Ovary (tissue), 9 donors: Measurements from ENCODE around the gene PEX10. TPM values are rescaled to one million over a fixed set of nuclear protein-coding genes. Genes with fewer than 3 reads are reported as not detected.

Experiments used
- DNase-seq, 5 donors: peaks; one replicate each; pipeline ENCODE4 v3.0.0-alpha.2; 2019 to 2020
- H3K27ac ChIP-seq, 2 donors: fragments of 200-600 bp; one replicate each; pipeline versions ENCODE4 v1.5.1 to v1.8.0; 2019 to 2022
- H3K27me3 ChIP-seq: fragments of 200-600 bp; one replicate; pipeline ENCODE4 v1.8.0; 2022
- H3K36me3 ChIP-seq: fragments of 200-600 bp; sonication (generic); one replicate; pipeline ENCODE4 v1.5.1; 2019
- H3K4me1 ChIP-seq: one replicate; pipeline ENCODE4 v1.8.1; 2013; ENCODE audit warnings: mild to moderate bottlenecking, moderate library complexity; ENCODE audit not compliant: insufficient read depth
- H3K4me3 ChIP-seq: fragments of 200-600 bp; sonication (generic); one replicate; pipeline ENCODE4 v1.5.1; 2017
- H3K9me3 ChIP-seq, 2 donors: fragments of 200-600 bp in 1 of 2; sonication (generic) in 1 of 2; one replicate each; pipeline versions ENCODE4 v1.5.1 to v1.8.1; 2013 to 2019; ENCODE audit warnings: mild to moderate bottlenecking in 1 of 2, moderate library complexity in 1 of 2
- EP300 ChIP-seq: sonication (generic); formaldehyde crosslinking; IDR thresholded peaks from one replicate; pipeline ENCODE4 v1.6.1; 2017; ENCODE audit warnings: antibody characterized with exemption
- POLR2A ChIP-seq: fragments of 450-650 bp; IDR thresholded peaks from one replicate; pipeline ENCODE4 v1.6.1; 2017; ENCODE audit warnings: antibody characterized with exemption, mild to moderate bottlenecking, moderate library complexity
- WGBS, 3 donors: extraction: QIAGEN DNeasy Blood & Tissue Kit in 1 of 3; methylation state at CpG; one replicate each; pipeline versions ENCODE4 v1.1.5 to v1.1.7; 2013 to 2017; 5-methylcytosine and 5-hydroxymethylcytosine counted together
- intact Hi-C, 4 donors: fragments of 100-400 bp; cut with DNase I; formaldehyde crosslinking; loops; one replicate each; pipeline versions ENCODE4 v1.11.0 to v1.15.1; 2022 to 2023
- polyA plus RNA-seq, 2 donors: library from polyadenylated mRNA; stranded (reverse); fragments of 200-250 nt in 1 of 2; fragments of 350-450 nt in 1 of 2; fragmentation: Illumina TruSeq in 1 of 2; extraction: RNeasy Lipid Tissue Mini Kit (QIAGEN cat#74804) in 1 of 2; gene quantifications; one replicate each; pipeline ENCODE4 v1.2.3, GENCODE V29; 2013 to 2014
- total RNA-seq, 7 donors: library from RNA; depleted of rRNA in 2 of 7; stranded (reverse); fragments of >200 nt in 2 of 7; fragmentation: NEBNext Ultra II Directional in 3 of 7; extraction: Animal tissue kit (Norgen Biotek cat#: 25700) in 3 of 7; gene quantifications; one replicate each; pipeline versions ENCODE4 v1.1.0 to v1.2.4, GENCODE V29; 2016 to 2023
- TF ChIP-seq, protein P1 (sequence below), 3 donors: fragments of 450-650 bp in 2 of 3; fragments of 200-600 bp in 1 of 3; IDR thresholded peaks; one replicate each; pipeline versions ENCODE4 v1.5.1 to v1.8.0; 2016 to 2022; ENCODE audit warnings: antibody characterized with exemption in 3 of 3, mild to moderate bottlenecking in 1 of 3
- donor health status: DM: no; HTN: no; CAD: no; lungs with moderate emphysema.
- donor health status: DM: no; HTN: no; CAD: no.
- donor health status: Bipolar disorder and iron deficiency.
- donor health status: DM: yes; HTN: yes; CAD: no.
- donor health status: DM: no; HTN: no; CAD: no.
- donor health status: DM: yes; HTN: yes; CAD: no.

PEX10 gene
- total and polyA plus RNA-seq, 9 donors = 14.4 to 25.9 (median 19.3) TPM

DNA sequence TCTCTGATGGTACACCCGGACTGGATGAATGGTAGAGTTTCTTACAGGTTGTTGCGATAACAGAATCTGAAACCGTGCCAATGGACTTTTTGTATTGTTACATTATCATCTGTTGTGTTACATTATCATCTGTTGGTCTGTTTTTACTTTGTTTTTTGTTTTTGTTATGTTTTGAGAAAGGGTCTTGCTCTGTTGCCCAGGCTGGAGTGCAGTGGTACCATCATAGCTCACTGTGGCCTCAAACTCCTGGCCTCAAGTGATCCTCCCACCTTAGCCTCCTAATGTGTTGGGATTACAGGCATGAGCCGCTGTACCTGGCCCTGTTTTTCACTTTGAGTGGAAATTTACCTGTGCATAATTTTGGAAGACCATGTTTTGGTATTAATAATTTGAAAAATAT is 10.2 kb upstream of the PEX10 start:
- 76 to 88% (median 81%) methylated on average over 4 of the region's 4 CpGs for WGBS, 3 donors
- H3K27ac ChIP-seq = no peak overlapping the region
- intact Hi-C loops = no loop called here
- TF ChIP-seq POLR2A (no peak), EP300 (no peak)
- TF ChIP-seq, protein P1, sequence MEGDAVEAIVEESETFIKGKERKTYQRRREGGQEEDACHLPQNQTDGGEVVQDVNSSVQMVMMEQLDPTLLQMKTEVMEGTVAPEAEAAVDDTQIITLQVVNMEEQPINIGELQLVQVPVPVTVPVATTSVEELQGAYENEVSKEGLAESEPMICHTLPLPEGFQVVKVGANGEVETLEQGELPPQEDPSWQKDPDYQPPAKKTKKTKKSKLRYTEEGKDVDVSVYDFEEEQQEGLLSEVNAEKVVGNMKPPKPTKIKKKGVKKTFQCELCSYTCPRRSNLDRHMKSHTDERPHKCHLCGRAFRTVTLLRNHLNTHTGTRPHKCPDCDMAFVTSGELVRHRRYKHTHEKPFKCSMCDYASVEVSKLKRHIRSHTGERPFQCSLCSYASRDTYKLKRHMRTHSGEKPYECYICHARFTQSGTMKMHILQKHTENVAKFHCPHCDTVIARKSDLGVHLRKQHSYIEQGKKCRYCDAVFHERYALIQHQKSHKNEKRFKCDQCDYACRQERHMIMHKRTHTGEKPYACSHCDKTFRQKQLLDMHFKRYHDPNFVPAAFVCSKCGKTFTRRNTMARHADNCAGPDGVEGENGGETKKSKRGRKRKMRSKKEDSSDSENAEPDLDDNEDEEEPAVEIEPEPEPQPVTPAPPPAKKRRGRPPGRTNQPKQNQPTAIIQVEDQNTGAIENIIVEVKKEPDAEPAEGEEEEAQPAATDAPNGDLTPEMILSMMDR (IDR thresholded peaks at IDR 0.05) = no peak
- DNase-seq = no peak
- peaks cover 0 to 5% of the 10 kb centered on the region in 2 donors for H3K9me3 ChIP-seq
- H3K36me3 ChIP-seq = no peaks in the 10 kb centered on the region
- no peak overlapping the region for H3K4me3 ChIP-seq
- H3K27me3 ChIP-seq = no peaks in the 10 kb centered on the region
- H3K4me1 ChIP-seq = no peaks in the 10 kb centered on the region

DNA sequence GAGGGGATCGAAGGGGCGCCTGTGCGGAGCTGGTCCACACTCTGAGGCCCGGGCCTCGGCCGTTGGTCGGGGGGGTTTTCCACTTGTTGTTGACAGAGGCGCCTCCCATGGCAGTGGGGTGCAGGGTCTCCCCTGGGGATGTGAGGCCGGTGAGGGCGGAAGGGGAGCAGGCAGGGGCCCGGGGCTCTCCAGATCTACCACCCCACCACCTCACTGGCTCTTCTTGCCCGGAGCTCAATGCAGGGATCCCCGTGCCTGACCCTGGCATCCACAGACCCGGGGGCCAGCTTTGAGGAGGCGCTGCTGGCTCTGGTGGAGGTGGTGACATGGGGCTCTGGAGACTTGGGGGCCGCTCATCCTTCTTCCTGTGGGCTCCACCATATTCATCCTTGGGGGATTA is 7.1 kb upstream of the PEX10 start:
- H3K4me3 ChIP-seq = no peak overlapping the region
- intact Hi-C loops = loop anchor here (5.0 to 10.0 kb wide), 5 partner anchors 128 to 1008 kb away; partner anchors contain the start of gene MMEL1 (in 1 of the 4)
- no peaks in the 10 kb centered on the region for H3K4me1 ChIP-seq
- TF ChIP-seq, protein P1 (IDR thresholded peaks at IDR 0.05) = no peak
- TF ChIP-seq POLR2A (no peak), EP300 (no peak)
- no peak for DNase-seq
- peaks cover 0 to 5% of the 10 kb centered on the region in 2 donors for H3K9me3 ChIP-seq
- H3K27me3 ChIP-seq = no peaks in the 10 kb centered on the region
- no peak overlapping the region for H3K27ac ChIP-seq
- no peaks in the 10 kb centered on the region for H3K36me3 ChIP-seq
- WGBS, 3 donors = 61 to 73% (median 62%) methylated on average over 16 of the region's 16 CpGs

DNA sequence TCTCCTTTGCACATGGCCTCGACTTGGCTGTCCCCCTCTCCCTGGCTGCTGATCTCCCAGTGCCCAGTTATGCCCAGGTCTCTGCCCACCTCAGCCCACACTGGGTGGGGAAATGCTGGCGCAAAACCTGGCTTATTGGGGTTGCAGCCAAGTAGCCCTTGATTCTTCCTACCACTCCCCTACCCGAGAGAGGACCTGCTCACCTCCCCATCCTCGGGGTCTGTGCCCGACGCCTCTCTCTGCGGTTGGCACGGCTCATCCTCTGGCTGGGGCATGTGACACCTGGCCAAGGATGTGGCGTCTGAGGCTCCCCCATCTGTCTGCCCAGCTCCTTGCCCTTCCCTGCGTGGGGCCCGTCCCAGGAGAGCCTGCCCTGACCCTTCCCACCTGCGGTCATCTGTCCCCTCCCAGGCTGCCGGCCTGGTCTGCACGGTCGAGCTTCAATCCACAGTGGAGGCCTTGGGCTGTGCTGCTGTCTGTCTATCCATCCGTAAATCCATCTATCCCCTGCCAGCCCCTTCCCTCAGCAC is 6.5 kb upstream of the PEX10 start:
- no peak for DNase-seq
- no peaks in the 10 kb centered on the region for H3K27me3 ChIP-seq
- 46 to 58% (median 52%) methylated on average over 16 of the region's 16 CpGs for WGBS, 3 donors
- H3K36me3 ChIP-seq = no peaks in the 10 kb centered on the region
- TF ChIP-seq POLR2A (no peak), EP300 (no peak)
- TF ChIP-seq, protein P1 (IDR thresholded peaks at IDR 0.05) = no peak
- no peak overlapping the region for H3K27ac ChIP-seq
- peaks cover 0 to 5% of the 10 kb centered on the region in 2 donors for H3K9me3 ChIP-seq
- no peaks in the 10 kb centered on the region for H3K4me1 ChIP-seq
- intact Hi-C loops = loop anchor here (5.0 to 10.0 kb wide), 5 partner anchors 128 to 1008 kb away; partner anchors contain the start of gene MMEL1 (in 1 of the 4)
- no peak overlapping the region for H3K4me3 ChIP-seq

DNA sequence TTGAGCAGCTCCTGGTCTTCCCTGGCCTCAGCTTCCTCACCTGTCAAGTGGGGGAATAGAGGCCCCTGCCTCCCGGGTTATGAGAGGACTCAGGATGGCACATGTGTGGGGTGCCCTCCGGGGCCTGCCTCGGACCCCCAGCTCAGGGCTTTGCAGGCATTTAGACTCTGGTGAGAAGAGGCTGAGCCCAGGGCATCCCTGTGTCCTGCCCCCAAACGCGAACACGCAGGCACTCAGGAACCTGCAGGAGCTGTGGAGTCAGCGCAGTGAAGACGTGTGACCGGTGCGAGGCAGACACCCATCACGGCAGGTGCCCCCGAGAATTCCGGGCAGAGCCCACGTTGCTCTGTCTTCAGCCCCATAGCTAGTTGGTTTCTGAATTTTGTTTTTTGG is 5.5 kb upstream of the PEX10 start:
- Histone ChIP-seq H3K9me3 (no peaks in the 10 kb centered on the region), H3K36me3 (no peaks in the 10 kb centered on the region), H3K4me1 (no peaks in the 10 kb centered on the region), H3K27ac (no peak overlapping the region), H3K4me3 (no peak overlapping the region), H3K27me3 (no peaks in the 10 kb centered on the region)
- intact Hi-C loops = loop anchor here (5.0 to 10.0 kb wide), 5 partner anchors 129 to 1009 kb away; partner anchors contain the start of gene MMEL1 (in 1 of the 4)
- no peak for DNase-seq
- 43 to 63% (median 46%) methylated on average over 14 of the region's 14 CpGs for WGBS, 3 donors
- no peak for TF ChIP-seq POLR2A
- TF ChIP-seq, protein P1 (IDR thresholded peaks at IDR 0.05) = no peak
- no peak for TF ChIP-seq EP300
